ENCODE results near the gene AHI1. TPM values are rescaled to one million over a fixed set of nuclear protein-coding genes. Genes with fewer than 3 reads are reported as not detected.

The AHI1 gene
- polyA plus RNA-seq, 1 donor (not counting 4 experiments of a cell fraction or from before 2014, with no cell fraction given): 7.0 TPM

GRCh38 chr6:135461208-135461607 is 36.3 kb downstream of the AHI1 start:
- H3K9me3 ChIP-seq (ENCODE audit: control insufficient read depth, low read depth, low read length): no peaks in the 10 kb centered on the region
- FAIRE-seq (no peak), DNase-seq (ENCODE audit: low read depth, low spot score) (no peak)
- no peak overlapping the region for H3K27ac ChIP-seq (ENCODE audit: control insufficient read depth, insufficient read depth, low read length)
- H3K27me3 ChIP-seq (ENCODE audit: control insufficient read depth, extremely low read depth, insufficient read depth, low read length): no peaks in the 10 kb centered on the region
- H3K9me1 ChIP-seq (ENCODE audit: control insufficient read depth, extremely low read depth, insufficient read depth, low read length): no peaks in the 10 kb centered on the region
- H3K4me3 ChIP-seq (ENCODE audit: control insufficient read depth in 2 of 3, extremely low read depth in 1 of 3, insufficient read depth in 2 of 3, low read depth in 1 of 3, low read length in 3 of 3): no peak overlapping the region
- no peaks in the 10 kb centered on the region for H4K20me1 ChIP-seq (ENCODE audit: control insufficient read depth, extremely low read depth, insufficient read depth, low read length)
- no peaks in the 10 kb centered on the region for H3K79me2 ChIP-seq (ENCODE audit: control insufficient read depth, insufficient read depth, low read length)
- no peak overlapping the region for H3K4me2 ChIP-seq (ENCODE audit: control insufficient read depth, extremely low read depth, insufficient read depth, low read depth, low read length)
- H3K36me3 ChIP-seq (ENCODE audit: control insufficient read depth in 2 of 2, extremely low read depth in 1 of 2, insufficient read depth in 2 of 2, low read length in 2 of 2): peaks cover 0 to 3% of the 10 kb centered on the region in 2 experiments
- no peak overlapping the region for H3K9ac ChIP-seq (ENCODE audit: control insufficient read depth, extremely low read depth, insufficient read depth, low read length)
- TF ChIP-seq EZH2 (IDR thresholded peaks at IDR 0.05; ENCODE audit: low read length) (no peak), CTCF (optimal IDR thresholded peaks at IDR 0.05 in 1 of 3, IDR thresholded peaks at IDR 0.05 in 1 of 3, conservative IDR thresholded peaks at IDR 0.05 in 1 of 3; ENCODE audit: extremely low read depth in 1 of 3, insufficient read depth in 2 of 3, low read length in 3 of 3) (no peak)
- dilution Hi-C loops (cut with MboI; ENCODE audit: extremely low pct_ligation_motif_present, low sequenced_read_pairs): no loop called here
- no peak overlapping the region for H2AFZ ChIP-seq (ENCODE audit: control insufficient read depth, low read length)
- H3K4me1 ChIP-seq (ENCODE audit: control insufficient read depth, extremely low read depth, insufficient read depth, low read length): no peaks in the 10 kb centered on the region

- Histone ChIP-seq H3K9me3 (ENCODE audit: control insufficient read depth, low read depth, low read length) (no peaks in the 10 kb centered on the region), H3K79me2 (ENCODE audit: control insufficient read depth, insufficient read depth, low read length) (no peaks in the 10 kb centered on the region), H3K27me3 (ENCODE audit: control insufficient read depth, extremely low read depth, insufficient read depth, low read length) (no peaks in the 10 kb centered on the region), H3K4me3 (ENCODE audit: control insufficient read depth in 2 of 3, extremely low read depth in 1 of 3, insufficient read depth in 2 of 3, low read depth in 1 of 3, low read length in 3 of 3) (no peak overlapping the region), H3K4me2 (ENCODE audit: control insufficient read depth, extremely low read depth, insufficient read depth, low read depth, low read length) (no peak overlapping the region), H4K20me1 (ENCODE audit: control insufficient read depth, extremely low read depth, insufficient read depth, low read length) (no peaks in the 10 kb centered on the region), H3K4me1 (ENCODE audit: control insufficient read depth, extremely low read depth, insufficient read depth, low read length) (no peaks in the 10 kb centered on the region), H3K27ac (ENCODE audit: control insufficient read depth, insufficient read depth, low read length) (no peak overlapping the region), H3K9me1 (ENCODE audit: control insufficient read depth, extremely low read depth, insufficient read depth, low read length) (no peaks in the 10 kb centered on the region), H3K36me3 (ENCODE audit: control insufficient read depth in 2 of 2, extremely low read depth in 1 of 2, insufficient read depth in 2 of 2, low read length in 2 of 2) (peaks cover 0 to 3% of the 10 kb centered on the region in 2 experiments), H2AFZ (ENCODE audit: control insufficient read depth, low read length) (no peak overlapping the region), H3K9ac (ENCODE audit: control insufficient read depth, extremely low read depth, insufficient read depth, low read length) (no peak overlapping the region)
- dilution Hi-C loops (cut with MboI; ENCODE audit: extremely low pct_ligation_motif_present, low sequenced_read_pairs): no loop called here
- no peak for TF ChIP-seq EZH2 (IDR thresholded peaks at IDR 0.05; ENCODE audit: low read length)
- TF ChIP-seq CTCF (optimal IDR thresholded peaks at IDR 0.05 in 1 of 3, IDR thresholded peaks at IDR 0.05 in 1 of 3, conservative IDR thresholded peaks at IDR 0.05 in 1 of 3; ENCODE audit: extremely low read depth in 1 of 3, insufficient read depth in 2 of 3, low read length in 3 of 3): no peak
- no peak for DNase-seq (ENCODE audit: low read depth, low spot score)
- no peak for FAIRE-seq
Measured at GRCh38 chr6:135458051-135458450, 39.5 kb downstream of the AHI1 start.

Data from keratinocyte (primary cell).